MM.1S (cell line): ENCODE measurements around the gene ITFG1.

ENCODE experiments used
- DNase-seq: peaks from one replicate; pipeline ENCODE4 v3.0.0-alpha.2; 2015
- H2AFZ ChIP-seq: fragments of 300-600 bp; sonication (generic); 2 replicates; pipeline ENCODE4 v1.6.0; 2016; ENCODE audit warnings: antibody characterized with exemption, low read length
- H3F3A ChIP-seq: fragments of 300-600 bp; sonication (generic); 2 replicates; pipeline ENCODE4 v1.6.1; 2016; ENCODE audit warnings: mild to moderate bottlenecking, antibody characterized with exemption, low read length, moderate library complexity, mixed read lengths; ENCODE audit not compliant: insufficient read depth
- H3K27ac ChIP-seq: fragments of 300-600 bp; sonication (generic); 2 replicates; pipeline ENCODE4 v1.5.1; 2016; ENCODE audit warnings: mild to moderate bottlenecking, low read length
- H3K27me3 ChIP-seq: fragments of 300-600 bp; sonication (generic); replicated peaks from 2 replicates; pipeline ENCODE4 v1.6.0; 2016; ENCODE audit warnings: low read length; ENCODE audit not compliant: insufficient read depth
- H3K36me3 ChIP-seq: fragments of 300-600 bp; sonication (generic); replicated peaks from 2 replicates; pipeline ENCODE4 v1.6.1; 2016; ENCODE audit warnings: mild to moderate bottlenecking, low read length, mixed read lengths; ENCODE audit not compliant: insufficient read depth
- H3K4me1 ChIP-seq: fragments of 300-600 bp; sonication (generic); 2 replicates; pipeline ENCODE4 v1.6.1; 2016; ENCODE audit warnings: low read length, mixed read lengths
- H3K4me2 ChIP-seq: fragments of 300-600 bp; sonication (generic); 2 replicates; pipeline ENCODE4 v1.6.0; 2016; ENCODE audit warnings: low read depth, low read length
- H3K4me3 ChIP-seq: fragments of 300-600 bp; sonication (generic); 2 replicates; pipeline ENCODE4 v1.5.1; 2016; ENCODE audit warnings: low read length, mixed read lengths
- H3K79me2 ChIP-seq: fragments of 300-600 bp; sonication (generic); 2 replicates; pipeline ENCODE4 v1.6.1; 2016; ENCODE audit warnings: mixed run types, low read length, mixed read lengths
- H3K9ac ChIP-seq: fragments of 300-600 bp; sonication (generic); 2 replicates; pipeline ENCODE4 v1.6.1; 2016; ENCODE audit warnings: low read length, mixed read lengths
- H3K9me2 ChIP-seq: fragments of 300-600 bp; sonication (generic); replicated peaks from 2 replicates; pipeline ENCODE4 v1.6.1; 2016; ENCODE audit warnings: mild to moderate bottlenecking, low read length, mixed read lengths; ENCODE audit not compliant: insufficient read depth
- H3K9me3 ChIP-seq: fragments of 300-600 bp; sonication (generic); replicated peaks from 2 replicates; pipeline ENCODE4 v1.6.1; 2016; ENCODE audit warnings: mild to moderate bottlenecking, low read length, mixed read lengths; ENCODE audit not compliant: insufficient read depth
- H4K20me1 ChIP-seq: fragments of 300-600 bp; sonication (generic); 2 replicates; pipeline ENCODE4 v1.6.1; 2016; ENCODE audit warnings: mild to moderate bottlenecking, low read length, moderate library complexity, mixed read lengths; ENCODE audit not compliant: insufficient read depth
- EZH2 ChIP-seq: fragments of 300-600 bp; sonication (generic); optimal IDR thresholded peaks from 2 replicates; pipeline ENCODE3; 2017; ENCODE audit warnings: low read depth, mild to moderate bottlenecking, antibody characterized with exemption, low read length, mixed read lengths
- EZH2phosphoT487 ChIP-seq: fragments of 300-600 bp; sonication (generic); IDR thresholded peaks from 2 replicates; pipeline ENCODE4 v1.6.1; 2018; ENCODE audit warnings: antibody characterized with exemption, low read length
- TF ChIP-seq, protein P1 (sequence below): fragments of 300-600 bp; sonication (generic); IDR thresholded peaks from 2 replicates; pipeline ENCODE4 v1.5.1; 2016; ENCODE audit warnings: antibody characterized with exemption, low read length, mixed read lengths

ITFG1 gene

DNA sequence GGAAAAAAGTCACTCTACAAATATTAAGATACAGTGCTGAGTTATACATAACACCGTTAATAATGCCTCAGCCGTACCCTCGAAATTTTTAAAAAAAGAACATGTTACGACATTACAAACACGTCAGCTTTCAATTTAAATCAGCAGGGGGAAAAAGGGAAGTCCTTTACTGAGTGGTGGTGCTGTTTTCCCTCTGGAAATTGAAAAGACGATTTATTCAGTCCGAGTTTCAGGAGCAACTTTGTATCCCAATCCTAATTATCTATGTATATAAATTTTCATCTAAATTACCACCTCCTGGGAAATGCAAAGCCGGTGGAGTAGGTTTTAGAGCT is 318.4 kb downstream of the ITFG1 start:
- peaks cover 21% of the 10 kb centered on the region; the same call in 1 of the 2 replicates for H3K79me2 ChIP-seq
- H3K4me2 ChIP-seq, result peak overlapping the region; percentile 84
- H3K9me2 ChIP-seq, result no peaks in the 10 kb centered on the region
- H3K9ac ChIP-seq, result peak overlapping the region; percentile 13; the same call in 1 of the 2 replicates
- H3F3A ChIP-seq, result peaks cover 9% of the 10 kb centered on the region
- no peaks in the 10 kb centered on the region for H3K36me3 ChIP-seq
- H3K9me3 ChIP-seq, result no peaks in the 10 kb centered on the region
- peak overlapping the region; percentile 76 for H3K4me3 ChIP-seq
- DNase-seq, result peak; percentile 9
- H3K27ac ChIP-seq, result no peak overlapping the region
- H3K4me1 ChIP-seq, result no peaks in the 10 kb centered on the region
- H3K27me3 ChIP-seq, result no peaks in the 10 kb centered on the region; the same call in 1 of the 2 replicates
- no peak for TF ChIP-seq EZH2phosphoT487
- TF ChIP-seq, protein P1, sequence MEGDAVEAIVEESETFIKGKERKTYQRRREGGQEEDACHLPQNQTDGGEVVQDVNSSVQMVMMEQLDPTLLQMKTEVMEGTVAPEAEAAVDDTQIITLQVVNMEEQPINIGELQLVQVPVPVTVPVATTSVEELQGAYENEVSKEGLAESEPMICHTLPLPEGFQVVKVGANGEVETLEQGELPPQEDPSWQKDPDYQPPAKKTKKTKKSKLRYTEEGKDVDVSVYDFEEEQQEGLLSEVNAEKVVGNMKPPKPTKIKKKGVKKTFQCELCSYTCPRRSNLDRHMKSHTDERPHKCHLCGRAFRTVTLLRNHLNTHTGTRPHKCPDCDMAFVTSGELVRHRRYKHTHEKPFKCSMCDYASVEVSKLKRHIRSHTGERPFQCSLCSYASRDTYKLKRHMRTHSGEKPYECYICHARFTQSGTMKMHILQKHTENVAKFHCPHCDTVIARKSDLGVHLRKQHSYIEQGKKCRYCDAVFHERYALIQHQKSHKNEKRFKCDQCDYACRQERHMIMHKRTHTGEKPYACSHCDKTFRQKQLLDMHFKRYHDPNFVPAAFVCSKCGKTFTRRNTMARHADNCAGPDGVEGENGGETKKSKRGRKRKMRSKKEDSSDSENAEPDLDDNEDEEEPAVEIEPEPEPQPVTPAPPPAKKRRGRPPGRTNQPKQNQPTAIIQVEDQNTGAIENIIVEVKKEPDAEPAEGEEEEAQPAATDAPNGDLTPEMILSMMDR, result no peak
- TF ChIP-seq EZH2, result no peak
- no peaks in the 10 kb centered on the region for H4K20me1 ChIP-seq
- H2AFZ ChIP-seq, result peak overlapping the region; percentile 29

DNA sequence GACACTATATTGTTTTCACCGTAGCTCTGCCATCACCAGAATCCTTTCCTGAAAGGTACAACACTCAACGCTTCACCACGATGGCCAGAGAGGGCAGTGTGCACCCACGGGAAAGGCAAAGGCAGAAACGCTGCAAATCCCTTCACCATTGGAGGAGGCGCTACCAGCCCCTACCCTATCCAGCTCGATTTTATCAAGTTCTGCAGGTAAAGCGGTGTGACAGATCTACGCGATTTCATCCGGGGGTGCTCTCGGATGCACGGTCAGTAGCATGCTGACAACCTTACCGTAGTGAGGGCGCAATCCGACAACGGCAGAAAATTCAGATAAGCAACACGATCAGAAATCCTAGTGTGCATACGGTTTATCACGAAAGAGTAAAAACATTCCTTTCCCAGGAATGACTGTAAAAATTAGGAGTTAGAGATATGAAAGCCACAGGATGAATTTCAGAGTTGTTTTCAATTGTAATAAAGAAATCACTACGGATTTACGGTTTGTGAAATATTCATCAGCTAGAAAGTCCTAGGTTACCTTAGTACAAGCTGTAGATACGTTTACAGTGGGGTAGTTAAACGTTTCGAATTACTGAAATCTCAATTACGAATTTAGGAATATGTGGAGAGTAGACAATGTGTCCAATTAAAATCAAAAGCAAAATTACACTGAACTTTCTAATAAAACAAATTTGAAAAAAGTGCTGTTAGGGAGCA is 318.9 kb downstream of the ITFG1 start:
- H3K79me2 ChIP-seq, result peaks cover 21% of the 10 kb centered on the region; the same call in 1 of the 2 replicates
- no peaks in the 10 kb centered on the region for H3K36me3 ChIP-seq
- peak overlapping the region; percentile 13; the same call in 1 of the 2 replicates for H3K9ac ChIP-seq
- H3F3A ChIP-seq, result peaks cover 9% of the 10 kb centered on the region; the same call in 1 of the 2 replicates
- no peaks in the 10 kb centered on the region for H4K20me1 ChIP-seq
- H3K4me2 ChIP-seq, result peak overlapping the region; percentile 84
- DNase-seq, result peak; percentile 94
- no peaks in the 10 kb centered on the region for H3K9me3 ChIP-seq
- H3K27ac ChIP-seq, result no peak overlapping the region
- peak overlapping the region; percentile 76 for H3K4me3 ChIP-seq
- H3K4me1 ChIP-seq, result no peaks in the 10 kb centered on the region
- H2AFZ ChIP-seq, result peak overlapping the region; percentile 31
- no peaks in the 10 kb centered on the region; the same call in 1 of the 2 replicates for H3K27me3 ChIP-seq
- no peak for TF ChIP-seq EZH2phosphoT487
- TF ChIP-seq, protein P1, result peak; percentile 97
- no peaks in the 10 kb centered on the region for H3K9me2 ChIP-seq

DNA sequence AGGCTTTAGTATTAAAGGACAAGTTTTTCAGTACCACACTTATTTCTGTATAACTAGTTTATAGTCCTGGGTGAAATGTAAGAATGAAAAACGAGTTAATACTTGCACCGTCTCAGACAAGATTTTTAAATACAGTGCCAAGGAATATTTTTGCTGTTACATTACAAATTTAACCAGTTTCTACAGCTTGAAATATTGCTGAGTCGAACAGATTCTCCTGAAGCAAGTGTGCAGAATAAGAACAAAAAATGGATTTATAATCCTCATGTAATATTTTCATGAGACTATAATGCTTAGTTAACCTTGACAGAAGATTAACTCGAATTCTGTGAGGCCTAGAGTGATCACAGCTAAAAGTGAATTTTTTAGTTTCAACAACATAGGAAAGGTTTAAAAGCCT is 320.2 kb downstream of the ITFG1 start:
- H3K36me3 ChIP-seq, result no peaks in the 10 kb centered on the region
- no peaks in the 10 kb centered on the region; the same call in 1 of the 2 replicates for H3K27me3 ChIP-seq
- no peak overlapping the region for H3K27ac ChIP-seq
- no peak overlapping the region for H3K9ac ChIP-seq
- H3F3A ChIP-seq, result peaks cover 9% of the 10 kb centered on the region; the same call in 1 of the 2 replicates
- no peaks in the 10 kb centered on the region for H3K9me3 ChIP-seq
- H2AFZ ChIP-seq, result no peak overlapping the region
- TF ChIP-seq, protein P1, result no peak
- TF ChIP-seq EZH2phosphoT487 (no peak), EZH2 (no peak)
- H3K9me2 ChIP-seq, result no peaks in the 10 kb centered on the region
- H3K4me1 ChIP-seq, result no peaks in the 10 kb centered on the region
- no peak for DNase-seq
- H3K4me2 ChIP-seq, result no peak overlapping the region
- H4K20me1 ChIP-seq, result no peaks in the 10 kb centered on the region
- H3K79me2 ChIP-seq, result peaks cover 21% of the 10 kb centered on the region; the same call in 1 of the 2 replicates
- H3K4me3 ChIP-seq, result no peak overlapping the region
